Hindlimb muscle (tissue), 1 donor: ENCODE results near the gene RXFP3. TPM values are rescaled to one million over a fixed set of nuclear protein-coding genes. Genes with fewer than 3 reads are reported as not detected.
"Not testable (repeated sequence)": the region's sequence is repeated elsewhere in the genome, so short reads cannot be mapped to it uniquely, and the experiment has no call there.

Experiments used
- DNase-seq: peaks from one replicate; pipeline ENCODE4 v3.0.0-alpha.2; 2013
- polyA plus RNA-seq: library from polyadenylated mRNA; unstranded; fragments of 120-200 nt; gene quantifications from one replicate; pipeline ENCODE4 v1.2.1, GENCODE V29; 2013; ENCODE audit not compliant: insufficient read length

The RXFP3 gene, protein sequence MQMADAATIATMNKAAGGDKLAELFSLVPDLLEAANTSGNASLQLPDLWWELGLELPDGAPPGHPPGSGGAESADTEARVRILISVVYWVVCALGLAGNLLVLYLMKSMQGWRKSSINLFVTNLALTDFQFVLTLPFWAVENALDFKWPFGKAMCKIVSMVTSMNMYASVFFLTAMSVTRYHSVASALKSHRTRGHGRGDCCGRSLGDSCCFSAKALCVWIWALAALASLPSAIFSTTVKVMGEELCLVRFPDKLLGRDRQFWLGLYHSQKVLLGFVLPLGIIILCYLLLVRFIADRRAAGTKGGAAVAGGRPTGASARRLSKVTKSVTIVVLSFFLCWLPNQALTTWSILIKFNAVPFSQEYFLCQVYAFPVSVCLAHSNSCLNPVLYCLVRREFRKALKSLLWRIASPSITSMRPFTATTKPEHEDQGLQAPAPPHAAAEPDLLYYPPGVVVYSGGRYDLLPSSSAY
- polyA plus RNA-seq, result not detected

DNA sequence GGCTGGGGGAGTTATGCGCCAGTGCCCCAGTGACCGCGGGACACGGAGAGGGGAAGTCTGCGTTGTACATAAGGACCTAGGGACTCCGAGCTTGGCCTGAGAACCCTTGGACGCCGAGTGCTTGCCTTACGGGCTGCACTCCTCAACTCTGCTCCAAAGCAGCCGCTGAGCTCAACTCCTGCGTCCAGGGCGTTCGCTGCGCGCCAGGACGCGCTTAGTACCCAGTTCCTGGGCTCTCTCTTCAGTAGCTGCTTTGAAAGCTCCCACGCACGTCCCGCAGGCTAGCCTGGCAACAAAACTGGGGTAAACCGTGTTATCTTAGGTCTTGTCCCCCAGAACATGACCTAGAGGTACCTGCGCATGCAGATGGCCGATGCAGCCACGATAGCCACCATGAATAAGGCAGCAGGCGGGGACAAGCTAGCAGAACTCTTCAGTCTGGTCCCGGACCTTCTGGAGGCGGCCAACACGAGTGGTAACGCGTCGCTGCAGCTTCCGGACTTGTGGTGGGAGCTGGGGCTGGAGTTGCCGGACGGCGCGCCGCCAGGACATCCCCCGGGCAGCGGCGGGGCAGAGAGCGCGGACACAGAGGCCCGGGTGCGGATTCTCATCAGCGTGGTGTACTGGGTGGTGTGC lies at the start of gene RXFP3:
TSS of gene RXFP3 (plus strand) at position 6 of the 636 bp plus-strand sequence. CDS start at position 361, 355 bp downstream.
- DNase-seq, result peak; percentile 28

DNA sequence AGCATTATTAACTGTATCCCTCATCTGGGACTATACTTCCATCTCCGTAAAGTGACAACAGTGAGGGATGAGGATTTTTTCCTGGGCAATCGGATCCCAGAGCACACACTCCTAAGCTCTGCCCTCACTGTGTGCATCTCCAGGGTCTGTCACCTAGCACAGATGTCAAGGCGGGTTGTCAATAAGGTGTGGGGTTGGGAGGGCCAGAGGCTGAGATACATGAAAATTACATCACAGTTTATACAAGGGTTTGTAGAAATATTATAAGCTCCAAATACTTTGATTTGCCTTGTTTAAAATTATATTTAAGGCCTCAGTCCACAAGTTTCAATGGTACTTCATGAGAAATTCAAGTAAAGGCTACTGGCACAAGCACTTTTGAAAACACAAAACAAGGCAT lies 48.9 kb upstream of the RXFP3 start:
- DNase-seq, result no peak

DNA sequence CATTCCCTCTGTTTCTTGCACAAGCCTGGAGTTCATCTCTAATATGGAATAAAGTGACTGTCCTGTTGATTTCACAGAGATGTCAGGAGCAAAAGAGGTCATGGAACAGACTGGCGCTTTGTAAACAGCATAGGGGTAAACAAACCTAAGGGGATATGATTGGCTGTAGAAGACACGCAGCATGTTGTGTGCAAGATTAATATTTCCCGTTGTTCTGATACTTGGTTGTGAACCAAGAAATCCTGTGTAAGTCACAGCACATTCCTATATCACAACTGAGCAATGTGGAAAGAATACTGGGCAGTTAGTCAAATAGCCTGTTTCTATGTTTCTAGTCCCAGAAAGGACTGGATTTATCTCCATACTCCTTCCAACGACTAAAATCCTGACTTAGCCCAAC lies 47.6 kb upstream of the RXFP3 start:
- peak; percentile 47 for DNase-seq

DNA sequence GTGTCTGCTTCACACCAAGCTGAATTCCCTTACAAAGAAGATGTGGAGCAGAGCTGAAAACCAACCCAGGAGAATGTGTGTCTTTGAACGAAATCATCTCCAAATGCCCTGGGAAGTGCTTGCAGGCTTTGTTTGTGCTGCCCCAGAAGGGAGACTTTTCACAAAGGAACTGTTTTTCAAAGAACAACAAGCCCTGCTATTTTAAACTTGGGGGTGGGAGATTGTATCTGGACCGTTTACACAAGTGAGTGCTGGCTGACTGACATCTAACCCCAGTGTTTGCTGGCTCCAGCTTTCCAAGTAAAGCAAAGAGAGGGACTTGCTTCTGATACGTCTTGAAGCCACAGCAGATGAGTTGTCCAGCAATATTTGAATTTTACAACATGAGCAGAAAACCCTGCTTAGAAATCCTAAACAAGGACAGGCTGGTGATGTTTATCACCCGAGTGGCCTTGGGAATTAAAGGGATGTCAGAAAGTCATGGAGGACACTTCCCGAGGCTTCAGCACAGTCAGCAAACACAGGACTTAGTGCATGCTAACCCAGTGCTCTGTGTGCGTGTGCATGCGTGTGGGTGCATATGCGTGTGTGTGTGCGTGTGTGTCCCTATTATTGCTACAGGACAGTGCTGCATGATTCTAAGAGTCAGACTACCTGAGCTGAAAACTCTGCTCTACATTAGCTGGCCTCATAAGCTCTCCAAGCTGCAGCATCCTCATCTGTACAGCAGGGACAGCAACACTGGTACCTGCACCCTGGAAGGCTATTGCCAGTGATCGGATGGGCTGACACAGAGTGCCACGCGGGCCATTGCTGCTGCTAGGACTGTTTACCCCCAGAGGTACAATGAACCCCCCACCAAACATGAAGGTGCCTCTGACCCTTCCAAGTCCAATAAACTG lies 45.8 kb upstream of the RXFP3 start:
- DNase-seq, result peak; percentile 46

DNA sequence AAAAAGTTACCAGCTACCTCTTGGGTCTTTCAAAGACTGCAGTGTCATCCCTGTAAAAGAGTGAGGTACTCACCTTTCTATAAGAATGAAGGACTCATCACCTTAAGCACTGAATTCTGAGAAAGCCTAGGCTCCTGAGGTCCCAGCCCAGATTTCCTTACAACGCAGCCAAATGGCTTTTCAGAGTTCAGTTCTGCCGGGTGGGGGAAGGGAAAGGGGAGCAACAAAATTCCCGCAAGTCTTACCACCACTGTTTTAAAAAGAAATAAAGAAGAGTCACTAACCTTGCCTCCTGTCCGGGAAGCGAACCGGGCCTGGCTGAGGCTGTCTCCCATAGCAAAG lies 44.8 kb upstream of the RXFP3 start:
- DNase-seq, result no peak

DNA sequence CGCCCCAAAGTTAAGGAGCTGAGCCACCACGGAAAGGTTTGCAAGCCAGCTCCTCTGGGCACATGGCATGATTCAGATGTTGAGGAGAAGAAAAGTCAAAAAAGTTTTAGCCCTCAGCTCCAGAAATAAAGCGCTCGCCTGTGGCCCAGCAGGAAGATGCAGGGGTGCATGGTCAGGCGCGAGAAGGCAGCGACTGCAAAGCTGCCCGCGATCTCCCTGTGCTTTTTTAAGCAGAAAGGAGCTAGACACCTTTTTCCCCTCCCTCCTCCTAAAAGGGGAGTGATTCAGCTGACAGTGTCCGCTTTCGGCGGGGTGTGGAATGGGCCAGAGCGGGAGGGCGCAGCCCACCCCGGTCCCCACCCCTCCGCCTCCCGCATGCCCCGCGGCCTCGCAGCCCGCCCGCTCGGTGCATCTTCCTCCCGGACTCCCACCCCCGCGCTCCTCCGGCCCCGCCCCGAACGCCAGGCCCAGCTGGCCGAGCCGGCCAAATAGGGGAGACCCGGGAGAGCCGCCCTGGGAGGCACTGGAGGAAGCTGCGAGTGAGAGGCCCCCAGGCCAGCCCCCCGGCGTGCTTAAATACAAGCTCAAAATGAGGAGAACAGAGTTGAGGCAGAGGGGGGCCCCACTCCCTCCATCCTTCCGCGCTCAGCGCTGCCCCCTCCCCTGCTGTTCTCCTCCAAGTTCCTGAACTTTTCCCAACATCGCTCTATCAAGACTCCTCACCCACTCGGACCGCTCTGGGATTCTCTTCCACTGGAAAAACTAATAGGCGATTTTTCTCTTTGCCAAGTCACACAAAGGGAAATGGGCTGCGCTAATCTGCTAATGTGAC lies 44.2 kb upstream of the RXFP3 start, which contains the start of gene ADAMTS12:
TSS of gene ADAMTS12 (minus strand) at position 203 of the 832 bp plus-strand sequence. CDS start at position 69, 134 bp downstream.
- DNase-seq, result peak; percentile 79

DNA sequence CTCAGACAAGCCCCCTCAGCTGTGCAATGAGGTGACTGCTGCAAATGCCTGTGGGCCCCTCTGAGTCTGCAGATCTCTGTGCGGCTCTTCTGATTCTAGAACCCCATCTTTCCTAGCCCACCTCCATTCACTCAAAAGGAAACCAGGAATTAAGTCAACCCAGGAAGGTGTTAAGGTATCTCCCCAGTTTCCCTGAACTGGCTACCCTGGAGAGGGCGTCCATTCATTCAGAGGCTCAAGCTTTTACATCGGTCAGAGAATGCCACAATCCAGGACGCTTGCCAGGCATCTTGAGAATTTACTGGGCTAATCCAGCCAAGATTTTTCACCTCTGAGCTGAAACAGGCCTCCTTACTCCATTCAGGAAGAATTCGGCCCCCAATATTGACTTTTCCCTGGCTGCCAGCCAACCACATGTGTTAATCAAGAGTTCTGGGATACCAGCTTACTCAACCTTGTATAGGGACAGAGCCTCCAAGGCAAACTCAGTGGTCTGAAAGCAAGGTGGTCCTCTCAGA lies 43.5 kb upstream of the RXFP3 start:
- DNase-seq, result no peak

DNA sequence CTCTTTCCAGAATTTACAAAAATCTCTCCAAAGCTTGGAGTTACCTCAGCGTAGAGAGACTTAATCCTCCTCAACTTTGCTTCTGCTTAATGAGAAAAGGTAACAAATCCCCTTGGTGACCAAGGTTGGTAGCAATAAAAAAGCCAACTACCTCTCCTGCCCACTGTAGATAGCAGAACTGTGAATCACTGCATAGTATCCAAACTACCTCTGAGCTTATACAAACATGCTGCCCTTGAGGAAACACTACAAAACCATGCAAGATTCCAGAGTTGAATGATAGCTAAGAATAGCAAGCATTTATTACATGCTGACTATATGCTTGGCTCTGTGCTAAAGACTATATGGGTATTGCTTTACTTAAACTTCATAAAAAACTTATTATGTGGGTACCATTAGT lies 41.6 kb upstream of the RXFP3 start:
- DNase-seq, result no peak

DNA sequence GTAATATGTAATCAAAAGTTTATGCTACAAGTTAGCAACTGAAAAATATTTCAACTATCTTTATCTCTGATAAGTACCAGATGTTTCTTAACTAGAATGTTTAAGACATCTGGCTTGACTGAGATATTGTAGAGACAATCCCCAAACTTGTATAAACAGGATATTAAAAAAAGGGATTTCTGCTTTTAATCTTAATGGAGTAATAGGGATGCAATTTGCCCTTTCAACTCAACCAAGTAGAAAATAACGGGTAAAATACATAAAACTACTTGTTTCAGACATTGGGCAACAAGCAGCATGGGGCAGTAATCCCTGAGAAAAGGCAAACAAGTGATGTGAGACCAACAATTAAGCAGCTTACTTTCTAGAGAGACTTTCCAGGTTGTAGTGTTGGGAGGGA lies 35.0 kb upstream of the RXFP3 start:
- no peak for DNase-seq

DNA sequence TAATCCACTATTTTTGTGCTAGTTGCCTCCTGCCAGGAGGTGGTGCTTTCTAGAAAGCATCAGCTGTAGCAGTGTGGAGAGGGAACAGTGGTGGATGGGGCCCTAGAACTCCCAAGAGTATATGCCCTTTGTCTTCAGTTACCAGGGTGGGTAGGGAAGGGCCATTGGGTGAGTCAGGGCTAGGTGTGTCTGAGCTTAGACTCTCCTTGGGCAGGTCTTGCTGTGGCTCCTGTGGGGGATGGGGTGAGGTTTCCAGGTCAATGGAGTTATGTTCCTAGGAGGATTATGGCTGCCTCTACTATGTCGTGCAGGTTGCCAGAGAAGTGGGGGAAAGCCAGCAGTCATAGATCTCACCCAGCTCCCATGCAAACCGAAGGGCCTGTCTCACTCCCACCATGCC lies 33.1 kb upstream of the RXFP3 start:
- no peak for DNase-seq

DNA sequence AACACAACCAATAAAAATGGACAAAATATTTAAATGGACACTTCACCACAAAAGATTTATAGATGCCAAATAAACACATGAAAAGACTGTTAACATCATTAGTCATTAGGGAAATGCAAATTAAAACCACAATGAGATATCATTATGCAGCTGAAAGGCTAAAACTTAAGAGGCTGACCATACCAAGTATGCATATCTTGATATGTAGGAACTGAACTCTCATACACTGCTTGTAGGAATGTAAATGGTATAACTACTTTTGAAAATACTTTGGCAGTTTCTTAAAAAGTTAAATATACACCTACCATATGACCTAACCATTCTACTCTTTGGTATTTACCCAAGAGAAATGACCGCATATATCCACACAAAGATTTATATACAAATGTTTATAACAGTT lies 30.8 kb upstream of the RXFP3 start:
- DNase-seq, result no peak

DNA sequence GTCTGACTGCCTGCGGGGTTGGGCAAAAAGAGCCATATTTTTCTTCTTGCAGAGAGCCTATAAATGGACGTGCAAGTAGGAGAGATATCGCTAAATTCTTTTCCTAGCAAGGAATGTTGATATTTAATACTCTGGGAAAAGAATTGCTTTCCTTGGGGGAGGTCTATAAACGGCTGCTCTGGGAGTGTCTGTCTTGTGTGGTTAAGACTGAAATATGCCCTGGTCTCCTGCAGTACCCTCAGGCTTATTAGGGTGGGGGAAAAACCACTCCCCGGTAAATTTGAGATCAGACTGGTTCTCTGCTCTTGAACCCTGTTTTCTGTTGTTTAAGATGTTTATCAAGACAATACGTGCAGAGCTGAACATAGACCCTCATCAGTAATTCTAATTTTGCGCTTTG lies 29.9 kb upstream of the RXFP3 start:
- DNase-seq, result not testable (repeated sequence)

DNA sequence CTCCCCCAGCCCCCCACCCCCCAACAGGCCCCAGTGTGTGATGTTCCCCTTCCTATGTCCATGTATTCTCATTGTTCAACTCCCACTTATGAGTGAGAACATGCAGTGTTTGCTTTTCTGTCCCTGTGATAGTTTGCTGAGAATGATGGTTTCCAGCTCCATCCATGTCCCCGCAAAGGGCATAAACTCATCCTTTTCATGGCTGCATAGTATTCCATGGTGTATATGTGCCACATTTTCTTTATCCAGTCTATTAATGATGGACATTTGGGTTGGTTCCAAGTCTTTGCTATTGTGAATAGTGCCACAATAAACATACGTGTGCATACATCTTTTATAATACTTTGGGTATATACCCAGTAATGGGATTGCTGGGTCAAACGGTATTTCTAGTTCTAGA lies 21.3 kb upstream of the RXFP3 start:
- not testable (repeated sequence) for DNase-seq

DNA sequence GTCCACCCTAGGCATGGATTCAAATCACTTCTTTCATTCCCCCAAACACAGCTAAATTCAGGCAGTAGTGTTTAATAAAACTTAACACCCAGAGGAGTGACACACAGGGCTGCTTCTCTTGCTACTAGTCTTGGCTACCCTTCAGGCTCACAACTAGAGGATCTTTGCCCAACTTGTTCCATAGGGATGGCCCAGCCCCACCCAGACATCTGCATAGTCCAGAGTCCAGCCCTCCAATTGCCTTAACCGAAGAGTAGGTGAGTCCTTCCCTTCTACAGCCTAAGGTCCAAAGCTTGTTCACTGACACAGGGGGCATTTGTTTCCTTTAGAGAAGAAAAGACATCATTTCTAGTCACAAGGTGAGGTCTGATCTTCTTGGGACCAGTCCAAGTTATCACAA lies 15.2 kb upstream of the RXFP3 start:
- no peak for DNase-seq

DNA sequence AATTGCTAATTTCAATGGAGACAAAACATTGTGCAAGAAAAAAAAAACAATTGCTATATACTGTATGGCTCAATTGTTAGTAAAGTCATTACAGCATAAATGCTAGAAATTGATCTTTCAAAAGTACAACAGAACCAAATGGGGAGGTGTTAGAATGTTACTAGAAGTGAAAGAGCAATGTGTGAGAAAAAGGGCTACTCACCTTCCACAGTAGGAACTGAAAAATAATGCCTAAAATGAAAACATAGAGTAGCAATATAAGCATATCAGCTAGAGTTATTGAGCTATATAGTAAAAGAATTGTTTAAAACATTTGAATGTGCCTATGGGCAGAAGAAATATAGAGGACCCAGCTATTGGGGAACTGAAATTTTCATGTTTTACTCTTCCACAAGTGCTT lies 10.9 kb upstream of the RXFP3 start:
- no peak for DNase-seq

DNA sequence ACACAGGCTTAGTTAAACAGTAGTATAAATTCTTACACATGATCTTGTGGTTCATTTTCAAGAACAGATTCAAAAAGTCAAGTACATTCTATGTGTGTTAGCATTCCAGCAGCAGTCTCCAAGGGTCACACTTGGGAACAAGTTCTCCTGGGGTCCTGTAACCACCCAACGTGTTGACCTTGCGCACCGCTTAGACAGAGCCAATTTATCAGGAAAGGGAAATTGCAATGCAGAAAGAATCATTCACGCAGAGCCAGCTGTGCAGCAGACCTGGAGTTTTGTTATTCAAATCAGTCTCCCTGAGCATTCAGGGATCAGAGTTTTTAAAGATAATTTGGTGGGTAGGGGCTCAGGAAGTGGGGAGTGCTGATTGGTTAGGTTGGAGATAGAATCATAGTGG lies 8.5 kb upstream of the RXFP3 start:
- no peak for DNase-seq

DNA sequence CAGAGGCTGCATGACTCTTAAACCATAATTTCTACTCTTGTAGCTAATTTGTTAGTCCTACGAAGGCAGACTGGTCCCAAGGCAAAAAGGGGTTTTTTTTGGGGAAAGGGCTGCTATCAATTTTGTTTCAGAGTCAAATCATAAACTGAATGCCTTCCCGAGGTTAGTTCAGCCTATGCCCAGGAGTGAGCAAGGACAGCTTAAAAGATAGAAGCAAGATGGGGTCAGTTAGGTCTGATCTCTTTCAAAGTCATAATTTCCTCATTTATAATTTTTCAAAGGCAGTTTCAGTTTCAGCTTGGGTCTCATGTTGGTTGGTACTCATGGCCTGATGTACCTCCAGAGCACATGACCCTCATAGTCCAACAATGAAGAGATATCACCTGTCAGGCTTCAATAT lies 7.9 kb upstream of the RXFP3 start:
- no peak for DNase-seq

DNA sequence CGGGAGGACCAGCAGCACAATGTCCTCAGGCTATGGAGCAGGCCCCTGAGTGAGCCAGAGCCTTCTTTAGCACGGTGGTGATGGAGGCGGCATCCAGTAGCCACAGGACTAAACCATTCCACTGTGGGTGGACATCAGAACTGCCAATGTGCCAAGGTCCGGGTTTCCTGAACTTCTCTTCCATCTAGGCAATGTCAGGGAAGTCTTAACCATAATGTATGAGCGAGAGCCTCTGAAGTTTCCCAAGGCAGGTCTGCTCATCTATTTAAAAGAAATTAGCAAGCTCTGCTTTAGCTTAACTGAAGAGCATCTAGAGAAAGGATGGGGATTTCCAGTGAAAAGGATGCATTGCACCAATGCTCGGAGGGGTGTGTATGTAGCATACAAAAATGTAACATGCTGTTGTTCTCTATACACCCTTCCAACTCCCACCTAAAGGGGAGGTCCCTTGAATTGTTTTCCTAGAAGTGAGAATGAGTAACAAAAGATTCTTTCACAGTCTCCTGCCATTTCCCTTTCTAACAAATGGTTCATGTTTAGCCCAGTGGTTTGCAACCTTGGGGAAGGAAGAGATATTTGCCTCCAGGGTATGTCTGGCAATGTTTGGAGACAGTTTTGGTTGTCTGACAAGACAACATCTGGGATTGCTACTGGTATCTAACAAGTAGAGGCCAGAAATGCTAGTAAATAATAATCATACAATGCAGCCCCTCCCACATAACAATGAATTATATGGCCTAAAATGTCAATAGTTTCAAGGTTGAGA lies 6.1 kb upstream of the RXFP3 start:
- no peak for DNase-seq

DNA sequence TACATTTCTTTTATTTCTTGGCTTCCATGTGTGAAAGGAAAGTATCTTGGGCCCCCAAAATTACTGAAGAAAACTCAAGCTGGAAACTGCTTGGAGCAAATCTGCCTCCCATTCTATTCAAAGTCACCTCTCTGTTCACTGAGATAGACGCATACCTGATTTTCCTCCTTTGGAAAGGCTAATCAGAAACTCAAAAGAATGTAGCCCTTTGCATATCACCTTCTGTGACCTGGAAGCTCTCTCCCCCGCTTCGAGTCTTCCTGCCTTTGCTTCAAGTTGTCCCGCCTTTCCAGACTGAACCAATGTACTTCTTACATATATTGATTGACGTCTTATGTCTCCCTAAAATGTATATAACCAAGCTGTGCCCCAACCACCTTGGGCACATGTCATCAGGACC lies 5.0 kb upstream of the RXFP3 start:
- no peak for DNase-seq

DNA sequence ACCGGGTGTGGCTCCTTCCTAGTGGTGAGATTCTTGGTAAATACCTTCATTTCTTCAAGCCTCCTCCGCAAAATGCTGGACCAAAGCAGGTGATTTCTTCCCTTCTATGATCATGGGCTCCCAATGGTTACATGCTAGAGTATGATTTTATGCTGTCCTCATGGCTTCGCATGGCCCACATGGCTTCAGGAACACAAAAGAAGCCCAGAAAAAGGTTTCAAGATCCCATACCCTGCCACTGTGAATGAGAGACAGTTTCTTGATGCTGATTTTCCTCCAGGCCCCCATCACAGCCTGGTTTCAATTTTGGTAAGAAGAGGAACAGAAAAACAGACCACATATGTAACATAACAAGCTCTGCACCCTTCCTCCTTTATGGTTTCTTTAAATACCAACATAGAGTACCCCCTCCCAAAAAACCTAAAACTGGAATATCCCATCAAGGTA lies 2.4 kb upstream of the RXFP3 start:
- no peak for DNase-seq

DNA sequence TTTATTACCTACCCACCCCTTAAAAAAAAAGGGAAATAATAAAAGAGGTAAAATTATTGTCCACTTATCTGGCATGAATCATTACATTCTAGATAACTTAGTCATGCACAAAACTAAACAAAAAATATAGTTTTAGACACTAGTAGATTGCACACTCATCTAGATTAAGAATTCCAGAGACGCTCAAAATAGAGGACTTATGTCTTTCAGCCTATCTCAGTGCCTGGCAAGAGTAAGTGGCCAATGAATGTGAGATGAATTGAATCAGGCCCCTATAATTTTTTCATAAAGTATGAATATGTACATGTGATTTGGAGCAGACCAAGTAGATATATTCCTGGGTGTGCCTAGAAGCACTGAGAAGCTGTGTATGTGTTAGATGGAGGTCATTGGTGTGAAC lies 2.0 kb upstream of the RXFP3 start:
- DNase-seq, result no peak
